Body of pancreas (tissue), 4 donors: Measurements from ENCODE around the gene ABCC6.
"Not testable (repeated sequence)": the region's sequence is repeated elsewhere in the genome, so short reads cannot be mapped to it uniquely, and the experiment has no call there.

Source experiments
- POLR2A ChIP-seq, 3 donors: fragments of 450-650 bp; IDR thresholded peaks; one replicate each; pipeline ENCODE4 v1.6.1; 2016; ENCODE audit warnings: antibody characterized with exemption in 3 of 3, mild to moderate bottlenecking in 2 of 3
- TF ChIP-seq, protein P1 (sequence below), 7 experiments: fragments of 450-650 bp in 4 of 7; fragments of 200-600 bp in 3 of 7; sonication (generic) in 3 of 7; IDR thresholded peaks; one replicate each; pipeline ENCODE4 v1.5.1; 2016 to 2019; ENCODE audit warnings: antibody characterized with exemption in 7 of 7

DNA sequence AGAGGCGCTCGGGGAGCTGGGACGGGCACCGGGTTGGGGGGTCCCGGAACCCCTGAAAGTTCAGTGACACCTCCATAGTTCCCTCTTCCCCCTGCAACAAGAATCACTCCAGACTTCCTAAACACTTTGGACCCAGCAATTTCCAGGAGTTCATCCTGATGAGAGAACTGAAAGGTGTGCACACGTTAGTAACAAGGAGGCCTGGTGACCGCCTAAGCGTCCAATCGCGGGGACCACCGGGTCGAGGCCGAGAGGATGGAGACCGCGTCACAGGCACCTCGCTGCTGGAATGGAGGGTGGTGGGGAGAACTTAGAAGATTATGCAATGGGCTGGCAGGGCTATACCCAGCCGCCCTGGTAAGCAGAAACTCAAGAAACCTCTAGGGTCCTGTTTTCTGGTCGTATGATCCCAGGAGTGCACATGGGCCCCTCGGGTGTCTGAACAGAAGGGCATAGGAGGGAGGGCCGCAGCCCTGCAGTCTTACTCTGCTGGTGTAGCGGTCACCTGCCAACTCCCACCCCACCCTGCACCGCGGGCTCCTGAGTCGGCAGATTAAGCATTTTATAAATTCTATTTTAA, 458 bp upstream of the ABCC6 start:
- TF ChIP-seq, protein P1, sequence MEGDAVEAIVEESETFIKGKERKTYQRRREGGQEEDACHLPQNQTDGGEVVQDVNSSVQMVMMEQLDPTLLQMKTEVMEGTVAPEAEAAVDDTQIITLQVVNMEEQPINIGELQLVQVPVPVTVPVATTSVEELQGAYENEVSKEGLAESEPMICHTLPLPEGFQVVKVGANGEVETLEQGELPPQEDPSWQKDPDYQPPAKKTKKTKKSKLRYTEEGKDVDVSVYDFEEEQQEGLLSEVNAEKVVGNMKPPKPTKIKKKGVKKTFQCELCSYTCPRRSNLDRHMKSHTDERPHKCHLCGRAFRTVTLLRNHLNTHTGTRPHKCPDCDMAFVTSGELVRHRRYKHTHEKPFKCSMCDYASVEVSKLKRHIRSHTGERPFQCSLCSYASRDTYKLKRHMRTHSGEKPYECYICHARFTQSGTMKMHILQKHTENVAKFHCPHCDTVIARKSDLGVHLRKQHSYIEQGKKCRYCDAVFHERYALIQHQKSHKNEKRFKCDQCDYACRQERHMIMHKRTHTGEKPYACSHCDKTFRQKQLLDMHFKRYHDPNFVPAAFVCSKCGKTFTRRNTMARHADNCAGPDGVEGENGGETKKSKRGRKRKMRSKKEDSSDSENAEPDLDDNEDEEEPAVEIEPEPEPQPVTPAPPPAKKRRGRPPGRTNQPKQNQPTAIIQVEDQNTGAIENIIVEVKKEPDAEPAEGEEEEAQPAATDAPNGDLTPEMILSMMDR (IDR thresholded peaks at IDR 0.05) = not testable (repeated sequence)
- not testable (repeated sequence) for TF ChIP-seq POLR2A (IDR thresholded peaks at IDR 0.05)
